Inflammatory macrophage (primary cell): ENCODE measurements around the gene DTYMK.

Experiments used
- DNase-seq, 2 donors: peaks; one replicate each; pipeline ENCODE4 v3.0.0-alpha.2; 2020 to 2022

DTYMK gene

DNA sequence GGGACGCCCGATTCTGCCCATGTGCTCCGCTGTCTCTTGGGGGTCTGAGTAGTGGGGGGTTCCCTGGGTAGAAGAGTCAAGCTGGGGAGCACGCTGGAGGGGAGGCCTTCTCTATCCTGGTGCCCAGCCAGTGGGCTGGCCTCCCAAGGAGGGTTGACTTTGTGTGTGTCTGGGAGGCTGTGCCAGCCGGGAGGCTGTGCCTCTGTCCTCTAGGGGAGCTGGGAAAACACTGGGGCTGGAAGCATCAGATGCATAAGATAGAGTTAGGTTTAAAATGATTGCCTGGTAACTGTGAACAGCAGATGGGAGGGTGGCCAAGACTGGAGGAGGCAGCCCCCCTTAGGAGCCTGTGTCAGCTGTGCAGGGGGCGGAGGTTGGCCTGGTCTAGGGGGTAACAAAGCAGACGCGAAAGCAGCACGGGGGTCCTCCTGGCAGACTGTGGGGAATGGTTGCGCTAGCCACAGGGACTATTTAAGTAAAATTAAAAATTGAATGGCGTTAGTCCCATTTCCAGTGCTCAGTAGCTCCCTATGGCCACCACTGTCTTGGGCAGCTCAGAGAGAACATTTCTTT lies 16.5 kb upstream of the DTYMK start:
- DNase-seq: no peak

GRCh38 chr2:241702155-241703031 lies 15.8 kb upstream of the DTYMK start:
- DNase-seq: peak; percentile 79 to 88

DNA sequence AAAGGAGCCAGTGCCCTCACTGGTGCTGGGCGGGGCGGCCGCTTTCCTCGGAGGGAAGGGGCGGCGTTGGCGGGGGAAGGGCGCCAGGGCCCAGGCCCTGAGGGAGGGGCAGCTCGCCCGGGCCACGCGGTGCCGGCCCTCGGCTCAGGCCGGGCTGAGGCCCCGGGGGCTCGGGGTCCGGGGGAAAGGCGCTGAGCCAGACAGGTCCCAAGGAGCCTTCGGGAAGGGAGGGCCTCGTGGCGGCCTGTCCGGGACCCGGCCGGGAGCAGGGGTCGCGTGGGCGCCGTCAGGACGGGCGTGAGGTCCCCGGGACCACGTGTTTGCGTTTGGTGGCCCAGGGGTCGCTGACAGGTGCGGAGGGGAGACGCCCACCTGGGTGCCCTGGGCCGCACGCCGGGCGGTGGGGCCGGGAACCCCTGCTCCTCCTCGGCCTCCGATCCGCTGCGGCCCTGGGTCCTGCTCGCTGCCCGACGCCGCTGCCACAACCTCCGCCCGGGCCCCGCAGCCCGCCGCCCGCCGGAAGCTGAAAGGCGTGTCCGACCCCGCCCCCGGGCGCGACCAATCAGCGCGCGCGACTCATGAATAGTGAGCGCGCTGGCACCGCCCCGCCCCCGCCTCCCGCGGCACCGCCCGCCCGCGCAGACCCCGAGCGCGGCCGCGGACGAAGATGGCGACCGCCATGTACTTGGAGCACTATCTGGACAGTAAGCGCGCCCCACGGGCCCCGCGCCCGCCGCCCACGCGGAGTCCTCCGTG lies 15.0 kb upstream of the DTYMK start, which contains the start of gene ING5:
Gene ING5 (plus strand): TSS at position 641 of the 756 bp plus-strand sequence. CDS start 27 bp downstream, at position 668.
- DNase-seq: peak; percentile 91 to 97

GRCh38 chr2:241701149-241701398 lies 14.5 kb upstream of the DTYMK start:
- DNase-seq: no peak

GRCh38 chr2:241695651-241696050 lies 9.0 kb upstream of the DTYMK start:
- no peak for DNase-seq

DNA sequence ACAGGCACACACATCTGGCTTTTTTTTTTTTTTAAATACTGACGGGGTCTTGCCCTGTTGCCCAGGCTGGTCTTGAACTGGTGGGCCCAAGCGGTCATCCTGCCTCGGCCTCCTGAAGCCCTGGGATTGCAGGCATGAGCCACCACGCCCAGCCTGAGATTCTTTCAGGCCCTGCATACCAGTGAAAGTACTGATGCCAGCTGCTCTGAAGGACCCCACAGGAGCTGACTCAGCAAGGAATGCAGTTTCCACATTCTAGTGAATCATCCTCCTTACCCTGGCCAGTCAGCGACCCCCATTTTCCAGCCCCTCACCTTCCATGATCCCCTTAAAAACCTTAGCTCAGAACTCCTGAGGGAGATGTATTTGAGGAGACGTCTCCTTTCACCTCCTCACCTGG lies 5.8 kb upstream of the DTYMK start:
- DNase-seq: no peak

GRCh38 chr2:241690202-241690717 lies 3.6 kb upstream of the DTYMK start:
- DNase-seq: no peak

DNA sequence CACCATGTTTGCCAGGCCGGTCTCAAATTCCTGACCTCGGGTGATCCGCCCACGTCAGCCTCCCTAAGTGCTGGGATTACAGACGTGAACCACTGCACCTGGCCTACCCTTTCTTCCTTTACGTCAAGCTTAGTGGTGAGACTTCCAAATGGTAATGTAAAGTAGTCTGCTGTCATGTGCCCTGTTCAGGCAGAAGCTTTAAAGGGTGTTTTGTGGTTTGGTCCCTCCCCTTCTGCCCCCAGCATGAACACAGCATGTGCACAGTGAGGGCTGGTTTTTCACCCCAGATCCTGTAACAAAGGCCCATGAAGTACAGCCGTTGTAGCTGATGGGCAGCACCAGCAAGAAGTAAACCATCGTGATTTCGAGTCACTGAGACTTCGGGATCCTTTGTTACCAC lies 2.7 kb upstream of the DTYMK start:
- no peak for DNase-seq

DNA sequence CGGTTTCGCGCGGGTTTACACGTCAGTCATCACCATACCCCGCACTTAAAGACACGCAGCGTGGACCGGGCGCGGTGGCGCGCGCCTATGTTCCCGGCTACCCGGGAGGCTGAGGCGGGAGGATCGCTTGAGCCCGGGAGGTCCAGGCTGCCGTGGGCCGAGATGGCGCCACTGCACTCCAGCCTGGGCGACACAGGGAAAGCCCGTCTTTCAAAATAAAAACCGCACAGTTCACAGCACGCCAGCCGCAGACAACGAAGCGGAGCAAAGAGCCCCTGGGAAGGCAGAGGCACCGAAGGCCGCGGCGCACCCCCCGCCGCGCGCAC lies 328 bp downstream of the DTYMK start:
- DNase-seq: peak in 1 of 2 donors; percentile 11

DNA sequence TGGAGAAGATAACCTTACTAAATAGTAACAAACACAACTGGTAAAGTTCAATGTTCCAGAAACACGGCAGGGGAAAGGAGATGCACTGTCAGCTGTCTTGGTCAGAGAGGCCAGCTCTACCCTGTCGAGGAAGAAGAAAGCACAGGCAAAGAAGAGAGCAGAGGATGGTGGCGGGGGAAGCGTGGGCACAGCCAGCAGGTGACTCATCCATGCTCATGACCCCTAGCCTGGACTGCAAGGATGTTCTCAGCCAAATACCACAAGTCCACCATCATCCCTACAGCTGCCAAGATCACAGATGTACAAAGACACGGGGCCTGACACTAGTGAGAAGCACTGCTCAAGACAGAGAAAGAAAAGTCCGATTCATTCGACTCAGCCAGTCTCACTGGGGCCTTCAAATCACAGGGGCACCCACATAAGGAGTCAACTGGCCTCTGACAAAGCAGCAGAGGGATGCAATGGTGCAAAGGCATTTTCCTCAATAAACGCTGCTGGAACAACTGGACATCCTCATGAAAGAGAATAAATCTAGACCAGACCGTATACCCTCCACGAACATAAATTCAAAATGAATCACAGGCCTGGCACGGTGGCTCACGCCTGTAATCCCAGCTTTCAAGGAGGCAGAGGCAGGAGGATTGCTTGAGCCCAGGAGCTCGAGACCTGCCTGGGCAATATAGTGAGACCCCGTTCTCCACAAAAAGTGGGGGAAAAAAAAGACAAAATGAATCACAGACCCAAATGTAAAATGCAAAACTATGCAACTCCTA lies 5.6 kb downstream of the DTYMK start:
- peak; percentile 16 to 53 for DNase-seq

GRCh38 chr2:241680044-241680443 lies 6.6 kb downstream of the DTYMK start:
- DNase-seq: no peak

DNA sequence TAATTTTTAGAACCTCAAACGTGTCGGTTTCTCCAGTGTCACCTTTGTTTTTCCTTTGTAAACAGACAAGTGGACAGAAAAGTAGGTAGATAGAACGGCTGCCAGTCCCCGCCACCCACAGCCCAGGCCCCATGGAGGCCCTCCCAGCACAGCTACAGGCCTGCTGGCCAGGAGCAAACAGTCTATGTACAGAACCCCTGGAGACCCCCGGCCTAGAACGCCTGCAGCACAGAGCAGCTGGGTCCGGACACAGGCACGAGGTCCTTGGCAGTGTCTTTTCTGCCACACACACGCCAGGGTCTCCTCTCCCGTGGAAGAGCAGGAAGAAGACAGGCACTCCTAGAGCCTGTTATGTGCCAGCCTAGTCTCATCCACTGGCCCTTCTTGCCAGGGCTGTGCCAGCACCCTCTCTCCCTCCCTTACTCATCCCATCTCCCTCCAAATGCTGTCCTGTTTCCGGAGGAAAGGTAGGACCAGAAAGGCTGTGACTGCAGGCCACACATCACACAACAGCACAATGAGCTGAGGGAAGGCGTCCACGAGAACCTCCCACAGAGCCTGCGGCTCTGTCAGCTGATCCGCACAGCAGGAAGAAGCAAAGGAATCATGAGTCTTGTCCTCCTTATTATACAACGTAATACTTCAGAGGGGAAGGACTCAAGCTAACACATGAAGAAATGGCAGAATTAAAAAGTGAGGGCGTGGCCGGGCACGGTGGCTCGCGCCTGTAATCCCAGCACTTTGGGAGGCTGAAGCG lies 7.7 kb downstream of the DTYMK start:
- peak in 1 of 2 donors; percentile 15 for DNase-seq

GRCh38 chr2:241678307-241678706 lies 8.3 kb downstream of the DTYMK start:
- no peak for DNase-seq

DNA sequence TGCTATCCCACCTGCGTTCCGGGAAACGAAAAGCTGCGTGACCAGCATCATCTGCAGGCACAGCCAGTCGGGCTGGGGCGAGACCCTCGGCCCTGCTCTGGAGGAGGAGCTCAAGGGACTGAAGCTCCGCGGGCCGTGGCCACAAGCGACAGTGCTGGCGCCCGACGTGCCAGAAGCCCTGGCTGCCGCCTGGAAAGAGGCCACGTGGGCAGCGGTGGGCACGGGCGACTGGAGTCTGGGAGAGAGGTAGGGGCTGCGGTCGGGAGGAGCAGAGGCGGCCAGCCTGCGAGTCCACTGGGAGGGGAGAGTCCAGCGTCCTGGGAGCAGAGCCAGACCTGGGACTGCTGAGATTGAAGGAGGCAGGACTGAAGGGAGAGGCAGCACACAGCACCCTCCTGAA lies 9.2 kb downstream of the DTYMK start:
- DNase-seq: no peak

DNA sequence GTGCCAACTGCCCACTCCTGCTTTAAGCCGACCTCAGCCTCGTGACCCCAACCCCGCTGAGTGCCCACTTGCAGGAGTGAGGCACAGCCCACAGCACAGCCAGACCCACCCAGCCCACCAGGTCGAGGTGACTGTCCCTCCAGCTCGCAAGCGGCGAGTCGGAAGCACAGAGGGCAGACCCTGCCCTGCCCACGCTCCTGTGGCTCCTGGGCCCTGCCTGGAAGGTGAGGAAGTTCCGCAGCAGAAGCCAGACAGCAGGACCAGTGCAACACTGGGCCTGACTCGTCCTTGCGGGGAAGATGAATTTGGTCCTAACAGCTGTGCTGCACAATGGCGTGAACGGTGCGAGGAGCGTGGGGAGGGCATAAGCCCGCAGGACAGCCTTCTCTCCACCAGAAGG lies 9.9 kb downstream of the DTYMK start:
- no peak for DNase-seq

DNA sequence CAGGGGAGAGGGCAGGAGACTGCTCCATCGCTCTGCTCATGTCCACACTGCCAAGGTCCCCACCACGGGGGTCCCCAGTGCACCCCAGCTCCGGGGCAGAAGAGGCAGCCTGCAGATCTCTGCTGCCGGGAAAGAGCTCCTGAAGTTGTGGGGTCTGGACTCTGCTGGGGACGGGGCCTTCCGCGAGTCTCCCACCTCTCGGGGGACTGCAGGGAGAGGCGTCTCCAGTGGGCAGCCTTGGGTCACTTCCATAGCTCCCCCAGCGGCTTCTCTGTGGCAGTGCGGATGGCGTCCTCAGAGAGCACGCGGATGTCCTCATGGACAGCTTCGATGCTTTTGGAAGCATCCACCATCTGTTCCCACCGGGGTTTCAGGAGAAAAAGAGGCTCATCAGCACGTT lies 10.7 kb downstream of the DTYMK start:
- no peak for DNase-seq

- DNase-seq: no peak
Measured at GRCh38 chr2:241673797-241674725, 12.6 kb downstream of the DTYMK start.

DNA sequence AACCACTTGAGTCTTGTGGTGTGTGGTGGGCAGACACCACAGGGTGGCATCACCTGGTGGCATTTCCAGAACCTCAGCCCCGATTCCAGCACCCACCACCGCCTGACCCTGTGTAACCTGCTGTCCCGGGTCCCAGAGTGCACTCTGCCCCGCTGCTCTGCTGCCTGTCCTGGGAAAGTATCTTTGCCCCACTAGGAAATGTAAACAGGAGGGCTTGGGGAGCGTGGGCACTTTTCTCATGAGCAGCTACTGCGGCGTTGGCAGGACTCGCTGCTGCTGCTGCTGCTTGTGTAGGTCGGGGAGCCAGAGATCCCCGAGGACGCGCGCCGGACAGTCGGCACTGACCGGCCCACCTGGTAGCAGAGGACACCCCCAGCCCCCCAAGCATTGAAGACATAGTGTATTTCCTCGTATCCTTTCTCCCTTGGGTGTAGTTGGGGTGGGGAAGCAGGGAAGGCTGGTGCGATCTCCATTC lies 13.4 kb downstream of the DTYMK start:
- DNase-seq: no peak

DNA sequence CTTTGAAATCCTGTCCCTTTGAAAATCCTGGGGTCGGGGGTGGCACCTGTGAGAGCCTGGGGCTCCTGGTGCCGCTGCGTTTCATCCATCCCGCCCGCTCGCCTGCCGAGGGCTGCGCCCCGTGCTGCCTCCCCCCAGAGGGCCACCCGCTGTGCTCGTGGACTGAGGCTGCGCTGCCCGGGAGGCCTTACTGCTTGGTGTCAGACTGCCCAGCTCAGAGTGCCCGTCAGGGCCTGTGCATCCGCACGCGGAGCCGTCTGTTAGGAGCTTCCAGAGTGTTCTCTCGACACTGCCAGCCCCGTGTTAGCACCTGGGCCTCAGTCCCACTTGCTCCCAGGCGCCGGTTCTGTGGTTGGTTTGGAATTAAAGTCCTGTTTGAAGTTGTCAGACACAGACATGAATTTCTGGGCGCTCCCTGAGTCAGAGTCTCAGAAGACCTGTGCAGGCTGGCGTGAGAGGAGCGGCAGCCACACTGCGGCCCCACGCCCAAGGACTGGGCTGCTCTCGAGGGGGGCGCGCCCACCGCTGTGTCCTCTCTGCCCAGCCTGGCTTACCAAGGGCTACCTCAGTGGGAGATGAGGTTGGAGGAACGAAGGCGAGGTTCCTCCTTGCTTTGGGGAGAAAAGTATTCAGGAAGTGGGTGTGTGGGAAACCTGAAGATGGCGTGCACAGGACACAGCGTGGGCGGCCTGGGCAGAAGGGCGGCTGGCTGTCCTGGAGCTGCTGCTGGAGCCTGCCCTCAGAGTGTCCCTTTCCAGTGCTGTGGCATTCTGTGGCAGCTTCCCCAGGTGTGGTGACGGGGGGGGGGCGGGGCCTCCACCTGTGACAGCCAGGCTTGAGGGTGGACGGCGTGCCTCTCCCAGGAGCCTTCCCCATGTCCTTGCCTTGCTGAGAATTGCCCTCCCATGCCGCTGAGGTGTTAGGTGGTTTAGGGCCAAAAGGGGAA lies 14.1 kb downstream of the DTYMK start:
- DNase-seq: no peak
